GM12865 (cell line): ENCODE data around the gene SHROOM1.
A peak's percentile ranks its signal among the peaks of the same experiment; 100 is the strongest.

Experiments used
- DNase-seq: peaks from one replicate; pipeline ENCODE4 v3.0.0; 2010; ENCODE audit warnings: low read depth
- H3K4me3 ChIP-seq: 2 replicates; pipeline ENCODE4 v1.5.1; 2011; ENCODE audit warnings: mild to moderate bottlenecking, low read depth, low read length, control low read depth
- TF ChIP-seq, protein P1 (sequence below): IDR thresholded peaks from 2 replicates; pipeline ENCODE4 v1.5.1; 2011; ENCODE audit warnings: low read length, control low read depth, low read depth, inconsistent platforms; ENCODE audit not compliant: insufficient read depth; ENCODE audit errors: missing control alignments

SHROOM1 gene

DNA sequence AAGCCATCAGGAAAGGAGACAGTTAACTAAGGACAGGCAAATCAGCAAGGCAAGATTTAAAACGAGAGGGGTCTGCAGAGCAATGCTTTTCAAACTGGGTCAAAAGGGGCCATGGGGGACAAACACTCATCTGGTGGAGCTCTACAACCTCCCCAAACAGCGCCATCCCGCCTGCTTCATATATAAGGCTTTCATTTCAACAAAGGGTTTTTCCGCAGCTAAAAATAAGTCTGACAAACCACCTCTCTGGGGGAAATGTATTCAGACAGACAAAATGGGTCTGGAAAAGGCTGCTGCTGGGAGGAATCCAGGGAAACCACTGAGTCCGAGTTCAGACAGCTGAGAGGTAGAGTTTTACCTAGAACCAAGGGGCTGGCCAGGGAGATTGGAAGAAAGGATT is 45.1 kb downstream of the SHROOM1 start:
- no peak overlapping the region for H3K4me3 ChIP-seq
- TF ChIP-seq, protein P1, sequence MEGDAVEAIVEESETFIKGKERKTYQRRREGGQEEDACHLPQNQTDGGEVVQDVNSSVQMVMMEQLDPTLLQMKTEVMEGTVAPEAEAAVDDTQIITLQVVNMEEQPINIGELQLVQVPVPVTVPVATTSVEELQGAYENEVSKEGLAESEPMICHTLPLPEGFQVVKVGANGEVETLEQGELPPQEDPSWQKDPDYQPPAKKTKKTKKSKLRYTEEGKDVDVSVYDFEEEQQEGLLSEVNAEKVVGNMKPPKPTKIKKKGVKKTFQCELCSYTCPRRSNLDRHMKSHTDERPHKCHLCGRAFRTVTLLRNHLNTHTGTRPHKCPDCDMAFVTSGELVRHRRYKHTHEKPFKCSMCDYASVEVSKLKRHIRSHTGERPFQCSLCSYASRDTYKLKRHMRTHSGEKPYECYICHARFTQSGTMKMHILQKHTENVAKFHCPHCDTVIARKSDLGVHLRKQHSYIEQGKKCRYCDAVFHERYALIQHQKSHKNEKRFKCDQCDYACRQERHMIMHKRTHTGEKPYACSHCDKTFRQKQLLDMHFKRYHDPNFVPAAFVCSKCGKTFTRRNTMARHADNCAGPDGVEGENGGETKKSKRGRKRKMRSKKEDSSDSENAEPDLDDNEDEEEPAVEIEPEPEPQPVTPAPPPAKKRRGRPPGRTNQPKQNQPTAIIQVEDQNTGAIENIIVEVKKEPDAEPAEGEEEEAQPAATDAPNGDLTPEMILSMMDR = no peak
- DNase-seq = peak; percentile 22

DNA sequence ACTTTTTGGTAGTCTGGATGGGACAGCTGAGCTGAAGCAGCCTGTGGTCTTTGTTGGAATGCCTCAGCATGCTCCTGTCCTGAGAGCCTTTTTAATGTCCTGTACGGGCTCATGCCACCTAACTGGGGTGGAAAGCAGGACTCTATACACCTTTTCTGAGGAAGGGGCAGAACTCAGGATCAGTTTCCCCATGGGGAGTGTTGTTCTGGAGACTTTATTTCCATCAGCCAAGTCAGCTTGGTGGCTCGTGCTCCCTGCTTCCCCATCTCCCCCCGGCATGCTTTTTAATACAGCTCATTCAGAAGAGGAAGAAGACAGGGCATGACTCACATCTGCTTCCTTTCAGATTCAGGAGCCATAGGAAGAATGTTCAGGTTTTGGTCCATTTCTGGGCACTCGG is 48.3 kb downstream of the SHROOM1 start:
- TF ChIP-seq, protein P1 = no peak
- DNase-seq = no peak
- H3K4me3 ChIP-seq = no peak overlapping the region

DNA sequence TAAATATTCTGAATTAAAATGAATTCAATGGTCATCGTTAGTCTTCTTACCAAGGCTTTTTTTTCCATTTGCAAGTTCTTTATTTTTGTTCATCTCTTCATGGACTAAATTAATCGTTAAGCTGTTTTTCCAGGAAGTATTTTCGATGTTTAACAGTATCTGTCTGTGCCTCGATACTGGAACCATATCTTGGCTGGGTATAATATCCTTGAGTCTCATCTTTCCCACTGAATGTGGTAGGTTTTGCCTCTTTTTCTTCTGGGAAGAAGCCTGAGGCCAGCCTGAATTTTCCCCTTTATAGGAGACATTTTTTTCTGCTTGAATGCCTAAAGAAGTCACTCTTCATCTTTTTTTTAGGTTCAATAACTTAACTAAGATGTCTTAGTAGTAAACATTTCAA is 49.4 kb downstream of the SHROOM1 start:
- TF ChIP-seq, protein P1 = no peak
- no peak for DNase-seq
- H3K4me3 ChIP-seq = no peak overlapping the region

DNA sequence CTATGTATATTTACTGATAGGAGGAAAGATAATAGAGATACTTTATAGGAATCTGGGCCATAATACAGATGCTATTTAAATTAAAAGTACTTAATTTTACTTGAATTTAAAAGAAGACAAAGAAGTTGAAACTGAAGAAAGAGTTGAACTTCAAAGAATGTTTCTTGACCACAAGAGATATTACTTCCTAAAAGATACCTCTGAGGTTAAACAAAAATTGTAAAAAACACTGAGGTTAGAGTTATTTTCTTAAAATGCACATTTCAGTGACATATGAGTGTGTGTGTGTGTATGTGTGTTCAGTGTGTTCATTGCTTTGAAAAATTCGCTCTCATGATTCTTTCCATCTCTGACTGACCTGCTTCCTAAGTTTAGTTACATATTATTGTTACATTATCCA is 49.9 kb downstream of the SHROOM1 start:
- TF ChIP-seq, protein P1 = no peak
- DNase-seq = no peak
- no peak overlapping the region for H3K4me3 ChIP-seq

DNA sequence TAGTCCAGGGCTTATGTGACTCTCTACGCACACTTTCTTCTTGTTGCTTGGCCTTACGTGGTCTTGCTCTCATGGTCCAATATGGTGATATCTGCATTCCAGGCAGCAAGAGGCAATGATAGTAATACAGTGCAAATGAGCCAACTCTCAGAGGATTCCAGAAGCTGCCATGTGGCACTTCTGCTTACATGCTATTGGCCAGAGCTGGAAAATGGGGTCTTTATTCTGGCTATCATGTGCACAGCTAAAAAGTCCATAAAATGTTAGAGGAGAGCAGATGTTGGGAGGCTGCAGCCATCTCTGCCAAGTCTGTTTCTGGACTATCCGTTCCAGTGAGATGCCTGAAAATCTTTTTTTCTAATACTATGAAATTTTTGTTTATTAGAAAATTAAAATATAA is 50.5 kb downstream of the SHROOM1 start:
- TF ChIP-seq, protein P1 = no peak
- DNase-seq = no peak
- no peak overlapping the region for H3K4me3 ChIP-seq

DNA sequence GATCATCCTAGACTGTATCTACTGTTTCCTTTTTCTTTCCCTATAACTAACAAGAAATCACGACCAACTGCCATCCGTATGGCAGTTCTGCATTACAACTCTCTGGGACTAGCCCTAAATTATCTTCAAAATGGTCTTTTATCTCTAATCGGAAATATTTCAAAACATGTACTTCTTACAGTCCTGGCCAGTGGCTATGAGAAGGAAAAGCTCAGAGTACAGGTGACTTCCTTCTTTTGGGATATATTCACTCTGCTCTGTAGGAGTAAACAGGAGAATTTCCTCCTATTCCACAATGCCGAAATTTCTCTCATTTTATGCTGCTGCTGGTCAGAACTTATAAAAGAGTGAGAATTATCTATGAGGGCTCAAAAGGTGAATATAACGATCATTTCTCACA is 51.6 kb downstream of the SHROOM1 start:
- H3K4me3 ChIP-seq = no peak overlapping the region
- TF ChIP-seq, protein P1 = no peak
- DNase-seq = no peak

DNA sequence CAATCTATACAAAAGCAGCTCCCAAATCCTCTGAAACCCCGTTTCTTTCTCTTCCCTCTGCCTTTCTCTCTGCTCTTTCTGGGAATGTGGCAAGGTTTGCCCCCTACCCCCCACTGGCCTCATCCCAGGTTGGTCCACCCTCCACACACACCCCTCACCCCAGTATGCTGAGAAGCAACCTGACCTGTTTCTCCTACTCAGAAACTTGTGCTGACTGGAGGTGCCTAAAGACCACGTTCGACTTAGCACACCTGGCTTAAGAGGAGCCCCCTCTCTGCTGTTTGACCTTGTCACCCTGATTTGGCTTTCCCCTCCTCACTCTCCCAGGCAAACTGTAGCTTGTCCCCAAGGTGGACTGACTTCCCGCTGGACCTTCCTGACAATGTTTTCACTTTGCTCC is 52.3 kb downstream of the SHROOM1 start:
- DNase-seq = no peak
- H3K4me3 ChIP-seq = peak overlapping the region; percentile 60

More for the DNA sequence above, 52.3 kb downstream of the SHROOM1 start:
- TF ChIP-seq, protein P1 = no peak
